Measurements from ENCODE around the gene BSPRY. TPM values are rescaled to one million over a fixed set of nuclear protein-coding genes. Genes with fewer than 3 reads are reported as not detected.
"Not testable (repeated sequence)": the region's sequence is repeated elsewhere in the genome, so short reads cannot be mapped to it uniquely, and the experiment has no call there.

BSPRY gene
- total and polyA plus RNA-seq, 2 of the 13 experiments (the other 11 are each of a cell fraction or from before 2014, with no cell fraction given): 0.09 to 0.26 TPM

- Histone ChIP-seq H3K4me1 (ENCODE audit: insufficient read depth, low read length) (peaks cover 55% of the 10 kb centered on the region), H3K79me2 (ENCODE audit: insufficient read depth, low read length) (no peaks in the 10 kb centered on the region), H3K9ac (ENCODE audit: insufficient read depth, low read depth, low read length) (no peak overlapping the region), H3K27ac (ENCODE audit: extremely low read length, insufficient read depth, low read length) (no peak overlapping the region), H3K36me3 (replicated peaks in 1 of 2; ENCODE audit: control insufficient read depth in 1 of 2, insufficient read depth in 2 of 2, low read length in 2 of 2) (no peaks in the 10 kb centered on the region), H2AFZ (ENCODE audit: low read length) (no peak overlapping the region), H3K4me2 (ENCODE audit: low read depth, low read length) (no peak overlapping the region), H4K20me1 (ENCODE audit: insufficient read depth, low read length) (no peaks in the 10 kb centered on the region), H3K9me3 (ENCODE audit: low read length) (no peaks in the 10 kb centered on the region), H3K4me3 (replicated peaks in 1 of 3; ENCODE audit: insufficient read depth in 1 of 3, low read depth in 2 of 3, low read length in 3 of 3) (no peak overlapping the region), H3K27me3 (ENCODE audit: control insufficient read depth in 1 of 2, insufficient read depth in 2 of 2, low read length in 2 of 2) (peaks cover 0 to 6% of the 10 kb centered on the region in 2 experiments; a peak in 1 of 5 replicates)
- CTCF ChIA-PET (ENCODE audit: low intra/inter-chr PET ratio, low total read pairs): no interaction called here
- no peak for DNase-seq (ENCODE audit: low spot score)
- ATAC-seq: no peak
- no TSS peak for BruUV-seq (replicated peaks)
- 46% methylated on average over 1 of the region's 1 CpG for WGBS (ENCODE audit: low lambda C conversion rate)
- no peak for FAIRE-seq
- intact Hi-C loops (cut with micrococcal nuclease; ENCODE audit: unreplicated experiment) (no loop called here), in situ Hi-C loops (cut with HindIII; ENCODE audit: extremely low pct_ligation_motif_present, low pct_unique_long_range_greater_than_20kb) (no loop called here)
- TF ChIP-seq NFIC (IDR thresholded peaks at IDR 0.05; ENCODE audit: low read length) (no peak), CSRNP2 (CRISPR knock-in tag; conservative IDR thresholded peaks at IDR 0.05; ENCODE audit: low read depth) (no peak), BORCS8-MEF2B (CRISPR knock-in tag; IDR thresholded peaks at IDR 0.05) (no peak), ZFP41 (CRISPR knock-in tag; IDR thresholded peaks at IDR 0.05; ENCODE audit: borderline replicate concordance) (no peak), ZSCAN9 (CRISPR knock-in tag; IDR thresholded peaks at IDR 0.05; ENCODE audit: borderline replicate concordance) (no peak), KLF9 (CRISPR knock-in tag; IDR thresholded peaks at IDR 0.05; ENCODE audit: low read depth) (no peak), ZNF207 (IDR thresholded peaks at IDR 0.05; ENCODE audit: borderline replicate concordance) (no peak), ZIK1 (CRISPR knock-in tag; IDR thresholded peaks at IDR 0.05; ENCODE audit: borderline replicate concordance, low read depth) (no peak), ZNF567 (CRISPR knock-in tag; IDR thresholded peaks at IDR 0.05; ENCODE audit: borderline replicate concordance) (no peak), DNMT3B (CRISPR knock-in tag; conservative IDR thresholded peaks at IDR 0.05) (no peak), ZNF10 (CRISPR knock-in tag; IDR thresholded peaks at IDR 0.05; ENCODE audit: borderline replicate concordance, low read depth) (no peak)
- POLR2A ChIA-PET: interaction anchor here (3.0 kb wide), 1 partner anchor 12 kb away, joined by 16 read pairs; the partner anchor contains the start of gene HDHD3
Observed at GRCh38 chr9:113364951-113365350, 15.6 kb downstream of the BSPRY start.

GRCh38 chr9:113365652-113366051 is 16.3 kb downstream of the BSPRY start:
- CTCF ChIA-PET (ENCODE audit: low intra/inter-chr PET ratio, low total read pairs); BruUV-seq (replicated peaks); FAIRE-seq: not testable (repeated sequence)

More at GRCh38 chr9:113365652-113366051, 16.3 kb downstream of the BSPRY start:
- H3K9ac ChIP-seq (ENCODE audit: insufficient read depth, low read depth, low read length); H3K27ac ChIP-seq (ENCODE audit: extremely low read length, insufficient read depth, low read length); H3K79me2 ChIP-seq (ENCODE audit: insufficient read depth, low read length); H2AFZ ChIP-seq (ENCODE audit: low read length); H4K20me1 ChIP-seq (ENCODE audit: insufficient read depth, low read length); in situ Hi-C loops (cut with HindIII; ENCODE audit: extremely low pct_ligation_motif_present, low pct_unique_long_range_greater_than_20kb); H3K9me3 ChIP-seq (ENCODE audit: low read length); DNase-seq (ENCODE audit: low spot score); H3K4me2 ChIP-seq (ENCODE audit: low read depth, low read length); H3K4me3 ChIP-seq (replicated peaks in 1 of 3; ENCODE audit: insufficient read depth in 1 of 3, low read depth in 2 of 3, low read length in 3 of 3); ATAC-seq; H3K27me3 ChIP-seq (ENCODE audit: control insufficient read depth in 1 of 2, insufficient read depth in 2 of 2, low read length in 2 of 2); H3K36me3 ChIP-seq (replicated peaks in 1 of 2; ENCODE audit: control insufficient read depth in 1 of 2, insufficient read depth in 2 of 2, low read length in 2 of 2); intact Hi-C loops (cut with micrococcal nuclease; ENCODE audit: unreplicated experiment): not testable (repeated sequence)
- POLR2A ChIA-PET: interaction anchor here (1.1 to 3.0 kb wide), 3 partner anchors 11 to 45 kb away, joined by 3 to 16 read pairs (median 5); partner anchors contain the start of genes C9orf43, HDHD3, POLE3 and WDR31
- 33% methylated on average over 3 of the region's 3 CpGs for WGBS (ENCODE audit: low lambda C conversion rate)
- H3K4me1 ChIP-seq (ENCODE audit: insufficient read depth, low read length): peaks cover 58% of the 10 kb centered on the region
